Activated CD4-positive, alpha-beta memory T cell treated with anti-CD3 and anti-CD28 coated beads for 36 hours (primary cell): ENCODE data around the gene FGF1. TPM values are rescaled to one million over a fixed set of nuclear protein-coding genes. Genes with fewer than 3 reads are reported as not detected.

ENCODE experiments used
- CTCF ChIA-PET: fragments of 350-600 bp; sonication (Branson Sonifier 250); formaldehyde crosslinking; loops from one replicate; lab custom pipeline; 2021; ENCODE audit warnings: antibody characterized with exemption, inconsistent platforms; lab: Charles Lee
- POLR2A ChIA-PET: fragments of 350-600 bp; sonication (Branson Sonifier 250); formaldehyde crosslinking; loops from one replicate; lab custom pipeline; 2021; ENCODE audit warnings: antibody characterized with exemption; lab: Charles Lee
- DNase-seq: peaks from one replicate; pipeline ENCODE4 v3.0.0-alpha.2; 2020
- H3K27ac Mint-ChIP-seq: one replicate; pipeline ENCODE4 v1.8.0; 2021; ENCODE audit warnings: mixed read lengths
- H3K27me3 Mint-ChIP-seq: one replicate; pipeline ENCODE4 v1.8.0; 2021; ENCODE audit warnings: mixed read lengths
- H3K36me3 Mint-ChIP-seq: one replicate; pipeline ENCODE4 v1.8.0; 2021; ENCODE audit warnings: mixed read lengths
- H3K4me1 Mint-ChIP-seq: one replicate; pipeline ENCODE4 v1.8.0; 2021; ENCODE audit warnings: low read depth, mixed read lengths
- H3K4me3 Mint-ChIP-seq: one replicate; pipeline ENCODE4 v1.8.0; 2021; ENCODE audit warnings: mild to moderate bottlenecking, mixed read lengths
- H3K9me3 Mint-ChIP-seq: one replicate; pipeline ENCODE4 v1.8.0; 2021; ENCODE audit warnings: mixed read lengths
- intact Hi-C: fragments of 100-400 bp; cut with micrococcal nuclease; formaldehyde crosslinking; loops from one replicate; pipeline ENCODE4 v1.15.1; 2023
- total RNA-seq, 2 experiments: library from RNA; stranded (reverse); gene quantifications; one replicate each; pipeline ENCODE4 v1.2.3, GENCODE V29; 2021

FGF1 gene
- total RNA-seq, 2 experiments from 2014 or later, result not detected

- intact Hi-C loops, result no loop called here
- H3K9me3 Mint-ChIP-seq, result no peaks in the 10 kb centered on the region
- no peak for DNase-seq
- no peak overlapping the region for H3K4me3 Mint-ChIP-seq
- no peaks in the 10 kb centered on the region for H3K36me3 Mint-ChIP-seq
- H3K27ac Mint-ChIP-seq, result no peak overlapping the region
- H3K4me1 Mint-ChIP-seq, result no peaks in the 10 kb centered on the region
- POLR2A ChIA-PET, result no interaction called here
- no peaks in the 10 kb centered on the region for H3K27me3 Mint-ChIP-seq
- CTCF ChIA-PET, result interaction anchor here (1.5 kb wide), 1 partner anchor 13 kb away, joined by 3 read pairs; no protein-coding TSS in a partner anchor
Observed at GRCh38 chr5:142561486-142562097, 124.3 kb downstream of the FGF1 start.

GRCh38 chr5:142561029-142561428, 124.9 kb downstream of the FGF1 start:
- no peaks in the 10 kb centered on the region for H3K27me3 Mint-ChIP-seq
- POLR2A ChIA-PET, result no interaction called here

GRCh38 chr5:142552107-142552506, 133.8 kb downstream of the FGF1 start:
- Mint-ChIP-seq H3K27me3 (peaks cover 10% of the 10 kb centered on the region), H3K27ac (no peak overlapping the region), H3K4me1 (peaks cover 18% of the 10 kb centered on the region), H3K9me3 (no peaks in the 10 kb centered on the region), H3K36me3 (no peaks in the 10 kb centered on the region), H3K4me3 (no peak overlapping the region)
- no peak for DNase-seq
- POLR2A ChIA-PET, result no interaction called here
- CTCF ChIA-PET, result interaction anchor here (0.6 to 0.7 kb wide), 2 partner anchors 21 to 414 kb away, joined by 3 to 4 read pairs; no protein-coding TSS in a partner anchor
- intact Hi-C loops, result no loop called here

More at GRCh38 chr5:142561029-142561428, 124.9 kb downstream of the FGF1 start:
- Mint-ChIP-seq H3K9me3 (no peaks in the 10 kb centered on the region), H3K36me3 (no peaks in the 10 kb centered on the region), H3K4me3 (no peak overlapping the region), H3K4me1 (no peaks in the 10 kb centered on the region), H3K27ac (no peak overlapping the region)
- intact Hi-C loops, result no loop called here
- CTCF ChIA-PET, result no interaction called here
- DNase-seq, result no peak

- no peaks in the 10 kb centered on the region for H3K36me3 Mint-ChIP-seq
- no peak for DNase-seq
- ChIA-PET CTCF (interaction anchor here (0.6 to 1.2 kb wide), 2 partner anchors 22 to 234 kb away, joined by 3 read pairs; no protein-coding TSS in a partner anchor), POLR2A (no interaction called here)
- intact Hi-C loops, result no loop called here
- H3K4me3 Mint-ChIP-seq, result no peak overlapping the region
- no peak overlapping the region for H3K27ac Mint-ChIP-seq
- H3K4me1 Mint-ChIP-seq, result peaks cover 18% of the 10 kb centered on the region
- H3K9me3 Mint-ChIP-seq, result no peaks in the 10 kb centered on the region
- peaks cover 10% of the 10 kb centered on the region for H3K27me3 Mint-ChIP-seq
Observed at GRCh38 chr5:142551338-142552067, 134.4 kb downstream of the FGF1 start.

- H3K27ac Mint-ChIP-seq, result no peak overlapping the region
- CTCF ChIA-PET, result interaction anchor here (1.2 to 2.9 kb wide), 3 partner anchors 226 to 402 kb away, joined by 3 to 14 read pairs (median 4); partner anchors contain the start of gene SPRY4
Observed at GRCh38 chr5:142550471-142550870, 135.4 kb downstream of the FGF1 start.

GRCh38 chr5:142549834-142550233, 136.1 kb downstream of the FGF1 start:
- Mint-ChIP-seq H3K9me3 (no peaks in the 10 kb centered on the region), H3K27me3 (peaks cover 10% of the 10 kb centered on the region), H3K4me3 (no peak overlapping the region), H3K27ac (no peak overlapping the region), H3K4me1 (peaks cover 18% of the 10 kb centered on the region), H3K36me3 (no peaks in the 10 kb centered on the region)
- no peak for DNase-seq
- ChIA-PET POLR2A (no interaction called here), CTCF (interaction anchor here (0.8 to 2.9 kb wide), 12 partner anchors 17 to 401 kb away, joined by 3 to 14 read pairs (median 3); partner anchors contain the start of gene SPRY4)
- intact Hi-C loops, result loop anchor here (5.0 kb wide), 4 partner anchors 118 to 558 kb away; no protein-coding TSS in a partner anchor

More at GRCh38 chr5:142550471-142550870, 135.4 kb downstream of the FGF1 start:
- Mint-ChIP-seq H3K4me1 (peaks cover 18% of the 10 kb centered on the region), H3K36me3 (no peaks in the 10 kb centered on the region), H3K27me3 (peaks cover 10% of the 10 kb centered on the region), H3K4me3 (no peak overlapping the region), H3K9me3 (no peaks in the 10 kb centered on the region)
- intact Hi-C loops, result no loop called here
- no peak for DNase-seq
- POLR2A ChIA-PET, result no interaction called here

GRCh38 chr5:142548739-142549275, 137.1 kb downstream of the FGF1 start:
- Mint-ChIP-seq H3K27me3 (peaks cover 8% of the 10 kb centered on the region), H3K36me3 (no peaks in the 10 kb centered on the region), H3K4me1 (peaks cover 18% of the 10 kb centered on the region), H3K27ac (no peak overlapping the region), H3K9me3 (no peaks in the 10 kb centered on the region), H3K4me3 (no peak overlapping the region)
- ChIA-PET CTCF (interaction anchor here (0.6 to 2.9 kb wide), 21 partner anchors 13 to 538 kb away, joined by 3 to 14 read pairs (median 3); partner anchors contain the start of gene SPRY4), POLR2A (interaction anchor here (0.6 kb wide), 1 partner anchor 1622 kb away, joined by 3 read pairs; the partner anchor contains the start of gene KCTD16)
- peak; percentile 45 for DNase-seq
- intact Hi-C loops, result loop anchor here (1.0 to 5.0 kb wide), 5 partner anchors 117 to 557 kb away; no protein-coding TSS in a partner anchor

- no peaks in the 10 kb centered on the region for H3K9me3 Mint-ChIP-seq
- H3K27me3 Mint-ChIP-seq, result peaks cover 5% of the 10 kb centered on the region
- peaks cover 18% of the 10 kb centered on the region for H3K4me1 Mint-ChIP-seq
- CTCF ChIA-PET, result interaction anchor here (1.1 to 2.9 kb wide), 4 partner anchors 191 to 399 kb away, joined by 3 to 14 read pairs (median 4); partner anchors contain the start of gene SPRY4
- POLR2A ChIA-PET, result no interaction called here
- H3K27ac Mint-ChIP-seq, result no peak overlapping the region
- intact Hi-C loops, result loop anchor here (1.0 to 5.0 kb wide), 5 partner anchors 115 to 555 kb away; no protein-coding TSS in a partner anchor
- no peak overlapping the region for H3K4me3 Mint-ChIP-seq
- H3K36me3 Mint-ChIP-seq, result no peaks in the 10 kb centered on the region
- no peak for DNase-seq
Observed at GRCh38 chr5:142547445-142548380, 138.2 kb downstream of the FGF1 start.

GRCh38 chr5:142545650-142546322, 140.1 kb downstream of the FGF1 start:
- H3K4me3 Mint-ChIP-seq, result no peak overlapping the region
- POLR2A ChIA-PET, result no interaction called here
- H3K9me3 Mint-ChIP-seq, result no peaks in the 10 kb centered on the region
- no peak overlapping the region for H3K27ac Mint-ChIP-seq
- peaks cover 9% of the 10 kb centered on the region for H3K4me1 Mint-ChIP-seq
- H3K27me3 Mint-ChIP-seq, result no peaks in the 10 kb centered on the region
- intact Hi-C loops, result loop anchor here (5.0 kb wide), 4 partner anchors 113 to 553 kb away; no protein-coding TSS in a partner anchor
- H3K36me3 Mint-ChIP-seq, result no peaks in the 10 kb centered on the region
- CTCF ChIA-PET, result interaction anchor here (0.6 to 1.4 kb wide), 3 partner anchors 221 to 854 kb away, joined by 3 to 6 read pairs (median 3); partner anchors contain the start of gene SPRY4
- DNase-seq, result no peak

- no peak for DNase-seq
- no peaks in the 10 kb centered on the region for H3K36me3 Mint-ChIP-seq
- POLR2A ChIA-PET, result interaction anchor here (0.5 kb wide), 1 partner anchor 72 kb away, joined by 5 read pairs; no protein-coding TSS in a partner anchor
- no peak overlapping the region for H3K27ac Mint-ChIP-seq
- H3K27me3 Mint-ChIP-seq, result no peaks in the 10 kb centered on the region
- H3K4me1 Mint-ChIP-seq, result peaks cover 9% of the 10 kb centered on the region
- H3K9me3 Mint-ChIP-seq, result no peaks in the 10 kb centered on the region
- H3K4me3 Mint-ChIP-seq, result no peak overlapping the region
- CTCF ChIA-PET, result interaction anchor here (1.0 to 1.4 kb wide), 2 partner anchors 221 to 853 kb away, joined by 3 to 6 read pairs; partner anchors contain the start of gene SPRY4
- intact Hi-C loops, result loop anchor here (5.0 kb wide), 4 partner anchors 113 to 553 kb away; no protein-coding TSS in a partner anchor
Observed at GRCh38 chr5:142544946-142545649, 140.8 kb downstream of the FGF1 start.
